GM12873 (cell line): ENCODE results near the gene PTRH1.
A peak's percentile ranks its signal among the peaks of the same experiment; 100 is the strongest.

Experiments used
- CTCF ChIP-seq: IDR thresholded peaks from 2 replicates; pipeline ENCODE4 v1.5.1; 2012; ENCODE audit warnings: low read depth, mild to moderate bottlenecking, moderate library complexity, low read length, control low read depth; ENCODE audit not compliant: insufficient read depth; ENCODE audit errors: missing control alignments

PTRH1 gene

GRCh38 chr9:127715470-127716337 is at the start of gene PTRH1, which contains the start of gene TTC16:
TSS of gene PTRH1 (minus strand) at chr9:127715663. CDS start at chr9:127715639, 24 bp downstream.
TSS of gene TTC16 (plus strand) at chr9:127716079. CDS start at chr9:127716146, 67 bp downstream.
- TF ChIP-seq CTCF: no peak

- peak; percentile 69 for TF ChIP-seq CTCF
Measured at GRCh38 chr9:127763918-127764384, 48.5 kb upstream of the PTRH1 start.

GRCh38 chr9:127762111-127762676 is 46.7 kb upstream of the PTRH1 start:
- TF ChIP-seq CTCF: no peak

GRCh38 chr9:127761491-127761956 is 46.1 kb upstream of the PTRH1 start:
- no peak for TF ChIP-seq CTCF

- TF ChIP-seq CTCF: no peak
Measured at GRCh38 chr9:127761061-127761460, 45.6 kb upstream of the PTRH1 start.

- TF ChIP-seq CTCF: no peak
Measured at GRCh38 chr9:127758843-127759242, 43.4 kb upstream of the PTRH1 start.

- no peak for TF ChIP-seq CTCF
Measured at GRCh38 chr9:127756233-127756632, 40.8 kb upstream of the PTRH1 start.
